Lung (tissue), 12 donors: ENCODE measurements around the gene TBX4. TPM values are rescaled to one million over a fixed set of nuclear protein-coding genes. Genes with fewer than 3 reads are reported as not detected.
A peak's percentile ranks its signal among the peaks of the same experiment; 100 is the strongest.

Source experiments
- ATAC-seq: fragments of 200-7000 bp; cut with Tn5 transposase; one replicate; pipeline ENCODE4 v1.9.1; 2020; ENCODE audit warnings: moderate number of reproducible peaks; ENCODE audit not compliant: insufficient read depth, low FRiP score
- DNase-seq, 3 donors: peaks; one replicate each; pipeline ENCODE4 v3.0.0-alpha.2; 2013 to 2017
- H3K27ac ChIP-seq, 2 donors: one replicate each; pipeline ENCODE4 v1.5.1; 2013; ENCODE audit warnings: mild to moderate bottlenecking in 2 of 2, moderate library complexity in 2 of 2, control low read depth in 1 of 2, inconsistent platforms in 1 of 2, low read depth in 1 of 2, low read length in 1 of 2
- H3K27me3 ChIP-seq, 3 donors: one replicate each; pipeline ENCODE4 v1.5.1; 2013; ENCODE audit warnings: low read length in 2 of 3; ENCODE audit not compliant: control insufficient read depth in 3 of 3, insufficient read depth in 3 of 3
- H3K36me3 ChIP-seq, 4 donors: one replicate each; pipeline ENCODE4 v1.5.1; 2013; ENCODE audit warnings: low read length in 4 of 4, mild to moderate bottlenecking in 1 of 4, moderate library complexity in 1 of 4; ENCODE audit not compliant: control insufficient read depth in 4 of 4, insufficient read depth in 4 of 4
- H3K4me1 ChIP-seq, 5 donors: one replicate each; pipeline ENCODE4 v1.5.1; 2013; ENCODE audit warnings: low read length in 5 of 5, mild to moderate bottlenecking in 2 of 5, moderate library complexity in 1 of 5; ENCODE audit not compliant: control insufficient read depth in 5 of 5, insufficient read depth in 5 of 5
- H3K4me3 ChIP-seq: one replicate; pipeline ENCODE4 v1.5.1; 2013; ENCODE audit warnings: mild to moderate bottlenecking, control low read depth, moderate library complexity
- H3K9ac ChIP-seq, 2 donors: one replicate each; pipeline ENCODE4 v1.5.1; 2013; ENCODE audit warnings: low read length in 2 of 2, control low read depth in 1 of 2; ENCODE audit not compliant: insufficient read depth in 1 of 2
- H3K9me3 ChIP-seq, 4 donors: one replicate each; pipeline ENCODE4 v1.5.1; 2013; ENCODE audit warnings: low read length in 3 of 4, mild to moderate bottlenecking in 1 of 4, moderate library complexity in 1 of 4; ENCODE audit not compliant: control insufficient read depth in 4 of 4, insufficient read depth in 3 of 4
- WGBS, 2 donors: extraction: QIAGEN DNeasy Blood & Tissue Kit; methylation state at CpG; one replicate each; pipeline ENCODE4 v1.1.7; 2013; 5-methylcytosine and 5-hydroxymethylcytosine counted together
- polyA plus RNA-seq, 2 donors: library from polyadenylated mRNA; stranded (reverse); fragments of 200-250 nt; gene quantifications; one replicate each; pipeline ENCODE4 v1.2.1, GENCODE V29; 2013
- total RNA-seq, 2 donors: library from RNA; depleted of rRNA in 1 of 2; stranded (reverse); fragments of >200 nt in 1 of 2; gene quantifications; one replicate each; pipeline ENCODE4 v1.2.1, GENCODE V29; 2014 to 2021
- TF ChIP-seq, protein P1 (sequence below): IDR thresholded peaks from 2 replicates; pipeline ENCODE4 v1.5.1; 2012; ENCODE audit warnings: mild to moderate bottlenecking; ENCODE audit errors: control extremely low read depth, extremely low read depth
- donor health status: control.
- donor health status: control.
- donor health status: Bipolar disorder and iron deficiency.
- donor health status: healthy.
- donor health status: DM: yes; HTN: yes; CAD: no.

The TBX4 gene
- total and polyA plus RNA-seq, 4 donors, result 6.1 to 53.7 (median 22.0) TPM

- no peak for ATAC-seq
- peaks cover 0 to 4% (median 0%) of the 10 kb centered on the region in 4 donors for H3K9me3 ChIP-seq
- peak overlapping the region; percentile 93 to 94 for H3K9ac ChIP-seq
- H3K4me1 ChIP-seq, result peaks cover 0 to 49% (median 3%) of the 10 kb centered on the region in 5 donors
- no peak overlapping the region for H3K4me3 ChIP-seq
- TF ChIP-seq, protein P1, sequence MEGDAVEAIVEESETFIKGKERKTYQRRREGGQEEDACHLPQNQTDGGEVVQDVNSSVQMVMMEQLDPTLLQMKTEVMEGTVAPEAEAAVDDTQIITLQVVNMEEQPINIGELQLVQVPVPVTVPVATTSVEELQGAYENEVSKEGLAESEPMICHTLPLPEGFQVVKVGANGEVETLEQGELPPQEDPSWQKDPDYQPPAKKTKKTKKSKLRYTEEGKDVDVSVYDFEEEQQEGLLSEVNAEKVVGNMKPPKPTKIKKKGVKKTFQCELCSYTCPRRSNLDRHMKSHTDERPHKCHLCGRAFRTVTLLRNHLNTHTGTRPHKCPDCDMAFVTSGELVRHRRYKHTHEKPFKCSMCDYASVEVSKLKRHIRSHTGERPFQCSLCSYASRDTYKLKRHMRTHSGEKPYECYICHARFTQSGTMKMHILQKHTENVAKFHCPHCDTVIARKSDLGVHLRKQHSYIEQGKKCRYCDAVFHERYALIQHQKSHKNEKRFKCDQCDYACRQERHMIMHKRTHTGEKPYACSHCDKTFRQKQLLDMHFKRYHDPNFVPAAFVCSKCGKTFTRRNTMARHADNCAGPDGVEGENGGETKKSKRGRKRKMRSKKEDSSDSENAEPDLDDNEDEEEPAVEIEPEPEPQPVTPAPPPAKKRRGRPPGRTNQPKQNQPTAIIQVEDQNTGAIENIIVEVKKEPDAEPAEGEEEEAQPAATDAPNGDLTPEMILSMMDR, result no peak
- H3K27me3 ChIP-seq, result peaks cover 0 to 29% (median 4%) of the 10 kb centered on the region in 3 donors
- 27 to 43% methylated on average over 41 of the region's 41 CpGs for WGBS, 2 donors
- peak overlapping the region in 1 of 2 donors; percentile 41 for H3K27ac ChIP-seq
- peaks cover 0 to 57% (median 26%) of the 10 kb centered on the region in 4 donors for H3K36me3 ChIP-seq
- DNase-seq, result peak; percentile 46 to 66 (median 60)
Measured at GRCh38 chr17:61408151-61409041, 43.8 kb upstream of the TBX4 start.

GRCh38 chr17:61409301-61410112 lies 42.7 kb upstream of the TBX4 start:
- Histone ChIP-seq H3K4me1 (peaks cover 0 to 58% (median 2%) of the 10 kb centered on the region in 5 donors), H3K36me3 (peaks cover 0 to 46% (median 19%) of the 10 kb centered on the region in 4 donors), H3K4me3 (peak overlapping the region; percentile 49), H3K27ac (peak overlapping the region in 1 of 2 donors; percentile 55), H3K9me3 (no peaks in the 10 kb centered on the region), H3K27me3 (peaks cover 0 to 20% (median 0%) of the 10 kb centered on the region in 3 donors), H3K9ac (peak overlapping the region; percentile 70 to 77)
- DNase-seq (peak; percentile 93 to 96 (median 95)), ATAC-seq (peak; percentile 7)
- WGBS, 2 donors, result 1 to 2% methylated on average over 49 to 73 of the region's 73 CpGs
- TF ChIP-seq, protein P1, result no peak

DNA sequence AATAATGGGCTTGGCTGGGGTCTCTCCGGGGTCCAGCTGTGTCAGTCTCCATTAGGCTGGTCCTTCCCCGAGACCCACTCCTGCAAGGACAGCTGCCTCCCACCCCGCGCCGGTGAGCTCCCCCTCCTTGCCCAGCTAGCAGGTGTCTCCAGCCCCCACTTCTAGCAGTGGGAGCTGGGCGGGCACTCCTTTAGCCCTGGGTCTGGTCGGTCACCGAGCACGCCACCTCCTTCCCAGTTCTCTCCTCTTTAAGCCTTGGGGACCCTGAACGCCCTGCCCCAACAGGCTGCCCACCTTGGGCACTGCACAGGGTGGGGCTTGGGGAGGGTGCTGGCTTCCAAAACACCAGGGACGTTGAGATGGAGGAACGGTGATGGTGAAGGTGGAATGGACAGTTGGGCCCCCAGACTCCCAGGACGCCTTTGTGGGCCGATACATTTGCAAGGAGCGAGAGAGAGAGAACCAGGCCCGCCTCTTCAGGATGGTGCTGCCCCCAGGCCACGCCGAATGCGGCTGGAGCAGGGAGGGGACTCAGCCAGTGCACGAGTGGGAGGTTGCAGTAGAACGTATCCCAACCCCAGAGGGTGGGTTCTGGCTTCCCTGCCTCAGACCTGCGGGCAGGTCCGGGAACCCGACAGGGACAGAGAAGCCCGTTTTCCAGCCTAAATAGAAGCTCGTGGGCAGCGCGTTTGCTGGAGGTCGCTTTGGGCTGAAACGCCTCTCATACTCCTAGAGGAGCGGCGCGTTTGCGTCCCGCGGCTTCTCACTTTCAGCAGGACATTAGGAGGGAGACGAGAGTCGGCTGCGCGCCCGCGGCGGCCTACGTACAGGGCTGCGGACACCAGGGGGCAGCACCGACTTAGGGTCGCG lies 41.8 kb upstream of the TBX4 start:
- peaks cover 0 to 65% (median 6%) of the 10 kb centered on the region in 5 donors for H3K4me1 ChIP-seq
- H3K4me3 ChIP-seq, result no peak overlapping the region
- TF ChIP-seq, protein P1, result peak; percentile 24
- DNase-seq (peak; percentile 79 to 96 (median 95)), ATAC-seq (no peak)
- H3K36me3 ChIP-seq, result peaks cover 0 to 37% (median 15%) of the 10 kb centered on the region in 4 donors
- peak overlapping the region; percentile 37 to 54 for H3K27ac ChIP-seq
- H3K9ac ChIP-seq, result peak overlapping the region; percentile 28 to 66
- whole genome bisulfite sequencing, 2 donors, result 7 to 20% methylated on average over 45 to 48 of the region's 48 CpGs
- H3K9me3 ChIP-seq, result no peaks in the 10 kb centered on the region
- peaks cover 0 to 19% (median 0%) of the 10 kb centered on the region in 3 donors for H3K27me3 ChIP-seq
